CD4-positive, alpha-beta T cell (primary cell): Measurements from ENCODE around the gene BABAM2. TPM values are rescaled to one million over a fixed set of nuclear protein-coding genes. Genes with fewer than 3 reads are reported as not detected.

Experiments used
- ATAC-seq: fragments of 200-7000 bp; cut with Tn5 transposase; one replicate; pipeline ENCODE4 v1.10.0; 2022; ENCODE audit warnings: mild to moderate bottlenecking; ENCODE audit not compliant: poor library complexity
- CTCF ChIA-PET: fragments of 350-600 bp; sonication (Branson Sonifier 250); formaldehyde crosslinking; loops from one replicate; lab custom pipeline; 2021; ENCODE audit warnings: antibody characterized with exemption, inconsistent platforms; lab: Charles Lee
- POLR2A ChIA-PET: fragments of 350-600 bp; sonication (Branson Sonifier 250); formaldehyde crosslinking; loops from one replicate; lab custom pipeline; 2021; ENCODE audit warnings: antibody characterized with exemption, inconsistent platforms; lab: Charles Lee
- DNase-seq, 14 experiments: peaks; one replicate each; pipeline ENCODE4 v3.0.0-alpha.2; 2013 to 2020; ENCODE audit warnings: mixed read lengths in 2 of 14
- H3K27ac ChIP-seq, 2 donors: one replicate each; pipeline versions ENCODE4 v1.5.1 to v1.7.0; 2013; ENCODE audit warnings: low read length in 2 of 2, low read depth in 1 of 2, mild to moderate bottlenecking in 1 of 2
- H3K27me3 ChIP-seq, 2 experiments: 1 replicate in 1 of 2; 2 replicates in 1 of 2; pipeline versions ENCODE4 v1.6.1 to v1.7.0; 2013; ENCODE audit warnings: low read length in 2 of 2, control low read depth in 1 of 2, mild to moderate bottlenecking in 1 of 2, moderate library complexity in 1 of 2; ENCODE audit not compliant: insufficient read depth in 2 of 2, control insufficient read depth in 1 of 2
- H3K36me3 ChIP-seq: one replicate; pipeline ENCODE4 v1.6.1; 2013; ENCODE audit warnings: low read length, control low read depth; ENCODE audit not compliant: insufficient read depth
- H3K4me1 ChIP-seq: one replicate; pipeline ENCODE4 v1.6.1; 2013; ENCODE audit warnings: low read length, control low read depth; ENCODE audit not compliant: insufficient read depth
- H3K4me3 ChIP-seq: one replicate; pipeline ENCODE4 v1.5.1; 2013; ENCODE audit warnings: mild to moderate bottlenecking, low read length, moderate library complexity
- H3K9me3 ChIP-seq, 2 experiments: 1 replicate in 1 of 2; 2 replicates in 1 of 2; pipeline versions ENCODE4 v1.6.1 to v1.7.0; 2013; ENCODE audit warnings: low read length in 2 of 2, mild to moderate bottlenecking in 2 of 2, control low read depth in 1 of 2, moderate library complexity in 1 of 2; ENCODE audit not compliant: control insufficient read depth in 1 of 2, insufficient read depth in 1 of 2
- H3K27ac Mint-ChIP-seq: one replicate; pipeline ENCODE4 v1.8.0; 2020; ENCODE audit warnings: mixed read lengths
- H3K27me3 Mint-ChIP-seq: one replicate; pipeline ENCODE4 v1.8.0; 2021; ENCODE audit warnings: mixed read lengths
- H3K36me3 Mint-ChIP-seq: one replicate; pipeline ENCODE4 v1.8.0; 2021; ENCODE audit warnings: low read depth, mixed read lengths
- H3K4me1 Mint-ChIP-seq: one replicate; pipeline ENCODE4 v1.8.0; 2021; ENCODE audit warnings: low read depth, mixed read lengths
- H3K4me3 Mint-ChIP-seq: one replicate; pipeline ENCODE4 v1.8.0; 2020; ENCODE audit warnings: mild to moderate bottlenecking, mixed read lengths
- H3K9me3 Mint-ChIP-seq: one replicate; pipeline ENCODE4 v1.8.0; 2020; ENCODE audit warnings: mixed read lengths
- intact Hi-C, 2 experiments: fragments of 100-400 bp; cut with DNase I in 1 of 2; cut with micrococcal nuclease in 1 of 2; formaldehyde crosslinking; loops; one replicate each; pipeline versions ENCODE4 v1.15.1 to v1.9.0; 2023 to 2025; cut with DNase I, micrococcal nuclease
- total RNA-seq, 174 experiments: library from RNA in 2 of 174; stranded (reverse) in 2 of 174; gene quantifications; one replicate each; pipeline ENCODE4 v1.2.3 and lab custom pipeline; 2021 to 2026
- TF ChIP-seq, protein P1 (sequence below): fragments of 200-600 bp; IDR thresholded peaks from one replicate; pipeline ENCODE4 v1.8.0; 2022; ENCODE audit warnings: antibody characterized with exemption, mild to moderate bottlenecking

BABAM2 gene
- total RNA-seq, 2 experiments from 2014 or later, result 29.2 to 32.8 TPM

DNA sequence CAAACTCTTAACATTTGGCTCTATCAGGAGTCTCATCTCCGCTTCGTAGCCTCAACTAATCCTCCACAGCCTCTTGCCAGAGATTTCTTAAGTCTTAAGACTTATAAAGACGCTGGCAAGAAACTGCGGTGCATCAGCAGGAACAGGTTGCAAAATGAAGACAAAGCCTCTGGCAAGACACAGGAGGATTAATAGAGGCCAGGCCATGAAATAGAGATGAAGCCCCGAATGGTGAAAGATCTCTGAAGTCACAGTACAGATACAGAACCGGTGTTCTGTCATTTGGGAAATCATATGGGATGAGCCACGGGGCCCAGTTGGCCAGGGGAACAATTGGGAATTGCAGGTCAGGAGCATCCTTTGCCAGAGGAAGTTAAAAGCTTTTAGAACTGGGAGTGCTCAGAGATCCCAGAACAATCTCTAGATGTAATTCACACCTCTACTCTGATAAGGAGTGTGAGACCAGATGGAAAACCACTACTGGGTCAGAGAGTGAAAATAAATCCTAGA lies 311.2 kb downstream of the BABAM2 start:
- Histone ChIP-seq H3K27me3 (no peaks in the 10 kb centered on the region), H3K4me3 (no peak overlapping the region), H3K9me3 (no peaks in the 10 kb centered on the region), H3K4me1 (no peaks in the 10 kb centered on the region), H3K27ac (no peak overlapping the region), H3K36me3 (peaks cover 2% of the 10 kb centered on the region)
- TF ChIP-seq, protein P1, sequence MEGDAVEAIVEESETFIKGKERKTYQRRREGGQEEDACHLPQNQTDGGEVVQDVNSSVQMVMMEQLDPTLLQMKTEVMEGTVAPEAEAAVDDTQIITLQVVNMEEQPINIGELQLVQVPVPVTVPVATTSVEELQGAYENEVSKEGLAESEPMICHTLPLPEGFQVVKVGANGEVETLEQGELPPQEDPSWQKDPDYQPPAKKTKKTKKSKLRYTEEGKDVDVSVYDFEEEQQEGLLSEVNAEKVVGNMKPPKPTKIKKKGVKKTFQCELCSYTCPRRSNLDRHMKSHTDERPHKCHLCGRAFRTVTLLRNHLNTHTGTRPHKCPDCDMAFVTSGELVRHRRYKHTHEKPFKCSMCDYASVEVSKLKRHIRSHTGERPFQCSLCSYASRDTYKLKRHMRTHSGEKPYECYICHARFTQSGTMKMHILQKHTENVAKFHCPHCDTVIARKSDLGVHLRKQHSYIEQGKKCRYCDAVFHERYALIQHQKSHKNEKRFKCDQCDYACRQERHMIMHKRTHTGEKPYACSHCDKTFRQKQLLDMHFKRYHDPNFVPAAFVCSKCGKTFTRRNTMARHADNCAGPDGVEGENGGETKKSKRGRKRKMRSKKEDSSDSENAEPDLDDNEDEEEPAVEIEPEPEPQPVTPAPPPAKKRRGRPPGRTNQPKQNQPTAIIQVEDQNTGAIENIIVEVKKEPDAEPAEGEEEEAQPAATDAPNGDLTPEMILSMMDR, result no peak
- no peaks in the 10 kb centered on the region for H3K4me1 Mint-ChIP-seq
- no peak for ATAC-seq
- no peaks in the 10 kb centered on the region for H3K9me3 Mint-ChIP-seq
- POLR2A ChIA-PET, result no interaction called here
- CTCF ChIA-PET, result no interaction called here
- DNase-seq, result no peak
- intact Hi-C loops, result no loop called here
- H3K27me3 Mint-ChIP-seq, result no peaks in the 10 kb centered on the region
- H3K36me3 Mint-ChIP-seq, result peaks cover 24% of the 10 kb centered on the region
- H3K27ac Mint-ChIP-seq, result no peak overlapping the region
- no peak overlapping the region for H3K4me3 Mint-ChIP-seq

DNA sequence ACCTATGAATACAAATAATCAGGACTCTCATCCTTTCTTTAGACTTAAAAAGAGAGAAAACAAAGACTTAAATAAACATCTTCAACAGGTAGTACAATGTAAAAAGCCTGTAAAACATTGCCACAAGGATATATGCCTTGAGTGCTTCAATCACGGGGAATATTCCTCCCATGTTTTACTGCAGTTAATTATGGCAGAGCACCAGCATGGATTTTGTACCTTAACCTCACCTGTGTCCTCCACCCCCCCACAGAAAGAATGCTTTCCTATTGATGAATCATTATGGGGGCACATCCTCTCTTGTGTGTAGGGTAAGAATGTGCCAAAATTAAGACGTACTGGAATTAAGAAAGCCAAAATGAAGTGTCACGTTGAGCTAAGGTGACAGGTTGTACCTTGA lies 312.2 kb downstream of the BABAM2 start:
- H3K9me3 ChIP-seq, result no peaks in the 10 kb centered on the region
- TF ChIP-seq, protein P1, result no peak
- H3K36me3 ChIP-seq, result no peaks in the 10 kb centered on the region
- no peaks in the 10 kb centered on the region for H3K4me1 Mint-ChIP-seq
- peaks cover 18% of the 10 kb centered on the region for H3K36me3 Mint-ChIP-seq
- no peak overlapping the region for H3K4me3 ChIP-seq
- H3K4me3 Mint-ChIP-seq, result no peak overlapping the region
- no peaks in the 10 kb centered on the region for H3K9me3 Mint-ChIP-seq
- CTCF ChIA-PET, result no interaction called here
- ATAC-seq (no peak), DNase-seq (no peak)
- H3K27ac Mint-ChIP-seq, result no peak overlapping the region
- no peaks in the 10 kb centered on the region for H3K27me3 Mint-ChIP-seq
- POLR2A ChIA-PET, result no interaction called here
- H3K4me1 ChIP-seq, result no peaks in the 10 kb centered on the region
- intact Hi-C loops, result no loop called here
- no peak overlapping the region for H3K27ac ChIP-seq
- no peaks in the 10 kb centered on the region for H3K27me3 ChIP-seq

DNA sequence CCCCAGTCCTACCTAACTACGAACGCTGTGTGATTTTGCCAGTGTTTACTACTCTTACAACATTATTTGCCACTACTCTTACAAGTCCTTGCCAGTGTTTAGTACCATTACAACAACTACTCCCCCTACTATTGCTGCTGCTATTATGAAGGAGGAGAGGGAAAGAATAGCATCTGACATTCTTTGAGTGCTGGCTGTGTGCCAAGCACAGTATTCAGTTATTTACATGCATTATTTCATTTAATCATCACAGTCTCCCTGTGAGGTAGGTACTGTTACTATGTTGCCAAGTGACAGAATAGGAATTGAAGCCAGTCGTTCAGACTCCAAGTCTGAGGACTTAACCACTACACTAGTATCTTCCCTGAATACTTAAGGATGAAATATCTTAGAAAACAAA lies 316.2 kb downstream of the BABAM2 start:
- no peaks in the 10 kb centered on the region for H3K4me1 ChIP-seq
- ChIA-PET CTCF (no interaction called here), POLR2A (no interaction called here)
- no peaks in the 10 kb centered on the region for H3K9me3 Mint-ChIP-seq
- DNase-seq, result no peak
- H3K4me3 Mint-ChIP-seq, result no peak overlapping the region
- H3K36me3 Mint-ChIP-seq, result peaks cover 6% of the 10 kb centered on the region
- H3K27ac Mint-ChIP-seq, result no peak overlapping the region
- H3K36me3 ChIP-seq, result no peaks in the 10 kb centered on the region
- no peaks in the 10 kb centered on the region for H3K27me3 ChIP-seq
- intact Hi-C loops, result no loop called here
- H3K9me3 ChIP-seq, result no peaks in the 10 kb centered on the region
- no peak overlapping the region for H3K27ac ChIP-seq
- H3K27me3 Mint-ChIP-seq, result no peaks in the 10 kb centered on the region
- TF ChIP-seq, protein P1, result no peak
- H3K4me3 ChIP-seq, result no peak overlapping the region
- H3K4me1 Mint-ChIP-seq, result no peaks in the 10 kb centered on the region
- no peak for ATAC-seq
